Panc1 (cell line): ENCODE measurements around the gene RALGPS1.

ENCODE experiments used
- TF ChIP-seq, protein P1 (sequence below): fragments of 450-650 bp; IDR thresholded peaks from 2 replicates; pipeline ENCODE4 v1.5.1; 2017; ENCODE audit warnings: mild to moderate bottlenecking
- TF ChIP-seq, protein P2 (sequence below), 2 experiments: IDR thresholded peaks; 2 replicates each; pipeline ENCODE4 v1.6.1; 2011 to 2012; ENCODE audit warnings: low read depth in 2 of 2, control low read depth in 1 of 2, low read length in 1 of 2, mild to moderate bottlenecking in 1 of 2, moderate library complexity in 1 of 2; ENCODE audit not compliant: insufficient read depth in 1 of 2

GRCh38 chr9:127117801-127118200, 203.2 kb downstream of the RALGPS1 start:
- TF ChIP-seq, protein P1, sequence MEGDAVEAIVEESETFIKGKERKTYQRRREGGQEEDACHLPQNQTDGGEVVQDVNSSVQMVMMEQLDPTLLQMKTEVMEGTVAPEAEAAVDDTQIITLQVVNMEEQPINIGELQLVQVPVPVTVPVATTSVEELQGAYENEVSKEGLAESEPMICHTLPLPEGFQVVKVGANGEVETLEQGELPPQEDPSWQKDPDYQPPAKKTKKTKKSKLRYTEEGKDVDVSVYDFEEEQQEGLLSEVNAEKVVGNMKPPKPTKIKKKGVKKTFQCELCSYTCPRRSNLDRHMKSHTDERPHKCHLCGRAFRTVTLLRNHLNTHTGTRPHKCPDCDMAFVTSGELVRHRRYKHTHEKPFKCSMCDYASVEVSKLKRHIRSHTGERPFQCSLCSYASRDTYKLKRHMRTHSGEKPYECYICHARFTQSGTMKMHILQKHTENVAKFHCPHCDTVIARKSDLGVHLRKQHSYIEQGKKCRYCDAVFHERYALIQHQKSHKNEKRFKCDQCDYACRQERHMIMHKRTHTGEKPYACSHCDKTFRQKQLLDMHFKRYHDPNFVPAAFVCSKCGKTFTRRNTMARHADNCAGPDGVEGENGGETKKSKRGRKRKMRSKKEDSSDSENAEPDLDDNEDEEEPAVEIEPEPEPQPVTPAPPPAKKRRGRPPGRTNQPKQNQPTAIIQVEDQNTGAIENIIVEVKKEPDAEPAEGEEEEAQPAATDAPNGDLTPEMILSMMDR = no peak
- TF ChIP-seq, protein P2, sequence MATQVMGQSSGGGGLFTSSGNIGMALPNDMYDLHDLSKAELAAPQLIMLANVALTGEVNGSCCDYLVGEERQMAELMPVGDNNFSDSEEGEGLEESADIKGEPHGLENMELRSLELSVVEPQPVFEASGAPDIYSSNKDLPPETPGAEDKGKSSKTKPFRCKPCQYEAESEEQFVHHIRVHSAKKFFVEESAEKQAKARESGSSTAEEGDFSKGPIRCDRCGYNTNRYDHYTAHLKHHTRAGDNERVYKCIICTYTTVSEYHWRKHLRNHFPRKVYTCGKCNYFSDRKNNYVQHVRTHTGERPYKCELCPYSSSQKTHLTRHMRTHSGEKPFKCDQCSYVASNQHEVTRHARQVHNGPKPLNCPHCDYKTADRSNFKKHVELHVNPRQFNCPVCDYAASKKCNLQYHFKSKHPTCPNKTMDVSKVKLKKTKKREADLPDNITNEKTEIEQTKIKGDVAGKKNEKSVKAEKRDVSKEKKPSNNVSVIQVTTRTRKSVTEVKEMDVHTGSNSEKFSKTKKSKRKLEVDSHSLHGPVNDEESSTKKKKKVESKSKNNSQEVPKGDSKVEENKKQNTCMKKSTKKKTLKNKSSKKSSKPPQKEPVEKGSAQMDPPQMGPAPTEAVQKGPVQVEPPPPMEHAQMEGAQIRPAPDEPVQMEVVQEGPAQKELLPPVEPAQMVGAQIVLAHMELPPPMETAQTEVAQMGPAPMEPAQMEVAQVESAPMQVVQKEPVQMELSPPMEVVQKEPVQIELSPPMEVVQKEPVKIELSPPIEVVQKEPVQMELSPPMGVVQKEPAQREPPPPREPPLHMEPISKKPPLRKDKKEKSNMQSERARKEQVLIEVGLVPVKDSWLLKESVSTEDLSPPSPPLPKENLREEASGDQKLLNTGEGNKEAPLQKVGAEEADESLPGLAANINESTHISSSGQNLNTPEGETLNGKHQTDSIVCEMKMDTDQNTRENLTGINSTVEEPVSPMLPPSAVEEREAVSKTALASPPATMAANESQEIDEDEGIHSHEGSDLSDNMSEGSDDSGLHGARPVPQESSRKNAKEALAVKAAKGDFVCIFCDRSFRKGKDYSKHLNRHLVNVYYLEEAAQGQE (IDR thresholded peaks at IDR 0.05; ENCODE audit: insufficient read depth in 1 of 2, low read depth in 2 of 2, low read length in 1 of 2) = no peak
